GM18951 (cell line): ENCODE measurements around the gene CRB2.

Experiments used
- POLR2A ChIP-seq: IDR thresholded peaks from 4 replicates; pipeline ENCODE4 v1.6.1; 2011; ENCODE audit warnings: mild to moderate bottlenecking; ENCODE audit not compliant: insufficient read length, insufficient read depth; ENCODE audit errors: extremely low read depth
- in situ Hi-C: fragments of 300-500 bp; cut with MboI; formaldehyde crosslinking; loops from one replicate; pipeline ENCODE4 v1.12.0; 2022; ENCODE audit warnings: low sequenced_read_pairs, mixed read lengths, inconsistent platforms; ENCODE audit not compliant: unreplicated experiment

The CRB2 gene

GRCh38 chr9:123376218-123377071 lies 20.4 kb downstream of the CRB2 start:
- no peak for TF ChIP-seq POLR2A
- in situ Hi-C loops: no loop called here

DNA sequence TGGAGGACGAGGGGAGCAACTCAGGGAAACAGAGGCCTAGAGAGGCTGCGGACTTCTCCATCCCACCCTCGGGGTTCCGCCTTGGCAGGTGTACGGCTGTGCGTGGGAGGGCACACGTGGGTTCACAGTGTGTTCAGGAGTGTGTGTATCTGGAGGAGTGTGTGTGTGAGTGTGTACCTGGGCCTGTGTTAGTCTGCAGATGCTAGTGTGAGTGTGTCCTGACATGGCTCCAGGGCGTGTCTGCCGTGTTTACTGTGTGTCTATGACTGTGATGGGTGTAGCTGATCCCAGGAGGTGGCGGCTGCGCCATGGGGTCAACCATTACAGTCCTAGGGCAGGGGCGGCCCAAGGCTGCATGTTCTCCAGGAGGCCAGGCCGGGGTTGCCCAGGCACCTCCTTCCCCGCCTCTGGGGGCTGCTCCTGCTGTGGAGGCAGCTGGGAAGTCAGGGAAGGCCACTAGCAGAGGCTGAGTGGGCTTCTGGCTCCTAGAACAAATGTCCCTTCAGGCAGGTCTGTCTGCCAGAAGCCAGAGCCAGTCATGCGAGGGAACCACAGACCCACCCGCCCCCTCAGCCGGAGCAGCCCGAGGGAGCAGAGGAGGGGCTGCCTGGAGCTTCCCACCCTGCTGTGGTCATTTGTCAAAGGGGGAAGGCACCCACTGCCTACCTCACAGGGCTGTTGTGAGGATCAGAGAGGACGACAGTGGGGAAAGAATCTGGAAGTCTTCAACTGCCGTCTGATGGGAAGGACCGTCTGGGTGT lies 21.4 kb downstream of the CRB2 start:
- in situ Hi-C loops: no loop called here
- TF ChIP-seq POLR2A: no peak

GRCh38 chr9:123378025-123378424 lies 22.0 kb downstream of the CRB2 start:
- in situ Hi-C loops: no loop called here
- TF ChIP-seq POLR2A: no peak

DNA sequence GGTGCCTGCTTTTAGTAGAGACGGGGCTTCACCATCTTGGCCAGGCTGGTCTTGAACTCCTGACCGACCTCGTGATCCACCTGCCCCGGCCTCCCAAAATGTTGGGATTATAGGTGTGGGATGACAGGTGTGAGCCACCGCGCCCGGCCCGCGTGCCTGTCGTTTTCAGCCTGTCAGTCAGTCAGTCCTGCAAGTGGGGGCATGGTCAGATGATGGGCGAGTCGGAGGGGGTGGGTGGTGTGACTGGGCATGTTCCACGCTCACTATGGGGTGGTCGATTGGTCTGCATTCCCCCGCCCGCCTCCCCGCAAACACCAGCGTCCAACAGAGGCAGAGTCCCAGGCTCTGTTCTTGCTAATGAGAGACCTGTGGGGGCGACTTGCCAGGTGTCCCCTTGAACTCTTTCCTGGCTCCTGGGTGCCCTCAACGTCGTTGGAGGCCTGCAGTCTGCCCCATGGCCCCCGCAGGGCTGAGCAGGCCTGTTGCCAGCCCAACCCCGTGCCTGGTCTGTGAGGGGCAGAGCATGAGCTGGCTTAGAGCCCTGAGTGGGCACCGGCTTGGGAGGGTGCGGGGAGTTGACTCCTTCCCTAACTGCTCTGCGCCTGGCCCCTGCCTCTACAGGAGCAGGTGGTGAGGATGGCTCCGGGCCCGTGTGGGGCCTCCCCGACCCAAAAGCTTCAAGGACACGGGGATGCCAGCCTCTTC lies 23.1 kb downstream of the CRB2 start:
- no peak for TF ChIP-seq POLR2A
- in situ Hi-C loops: no loop called here

DNA sequence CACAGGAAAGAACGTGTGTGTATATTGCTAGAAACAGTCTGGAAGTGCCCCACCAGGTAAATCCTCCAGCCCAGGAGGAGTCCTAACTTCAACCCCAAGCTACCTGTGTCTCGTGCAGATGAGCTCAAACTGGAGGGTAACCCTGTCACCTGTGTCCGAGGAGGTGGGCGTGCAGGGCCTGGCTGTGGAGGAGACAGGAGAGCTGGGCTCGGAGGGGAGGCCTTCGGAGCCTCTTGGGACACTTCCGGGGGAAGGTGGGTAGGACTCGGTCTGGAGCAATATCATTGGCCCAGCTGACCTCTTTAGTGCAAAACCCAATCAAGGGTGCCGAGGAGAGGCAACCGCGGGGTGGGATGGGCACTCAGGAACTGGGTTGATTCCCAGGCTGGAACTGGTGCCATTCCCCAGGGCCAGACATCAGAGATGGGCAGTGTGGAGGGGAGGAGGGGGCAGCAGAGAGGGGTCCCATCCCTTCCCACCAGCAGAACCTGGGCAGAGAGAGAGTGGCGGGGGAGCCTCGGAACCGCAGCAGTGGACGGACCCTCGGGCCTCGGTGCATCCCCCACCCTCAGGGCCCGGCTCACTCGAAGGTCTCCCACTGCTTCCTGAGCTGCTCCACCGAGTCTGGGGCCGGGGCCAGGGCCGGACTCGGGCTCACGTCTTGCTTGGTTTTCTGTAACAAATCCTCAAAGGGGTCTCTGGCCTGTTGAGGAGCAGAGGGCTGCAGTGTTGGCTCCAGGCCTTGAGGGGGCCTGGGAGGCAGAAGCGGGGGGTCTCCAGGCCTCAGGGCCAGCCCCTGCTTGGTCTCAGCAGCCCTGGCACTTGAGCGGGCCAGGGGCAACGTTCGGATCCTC lies 25.1 kb downstream of the CRB2 start:
- TF ChIP-seq POLR2A: no peak
- in situ Hi-C loops: no loop called here

DNA sequence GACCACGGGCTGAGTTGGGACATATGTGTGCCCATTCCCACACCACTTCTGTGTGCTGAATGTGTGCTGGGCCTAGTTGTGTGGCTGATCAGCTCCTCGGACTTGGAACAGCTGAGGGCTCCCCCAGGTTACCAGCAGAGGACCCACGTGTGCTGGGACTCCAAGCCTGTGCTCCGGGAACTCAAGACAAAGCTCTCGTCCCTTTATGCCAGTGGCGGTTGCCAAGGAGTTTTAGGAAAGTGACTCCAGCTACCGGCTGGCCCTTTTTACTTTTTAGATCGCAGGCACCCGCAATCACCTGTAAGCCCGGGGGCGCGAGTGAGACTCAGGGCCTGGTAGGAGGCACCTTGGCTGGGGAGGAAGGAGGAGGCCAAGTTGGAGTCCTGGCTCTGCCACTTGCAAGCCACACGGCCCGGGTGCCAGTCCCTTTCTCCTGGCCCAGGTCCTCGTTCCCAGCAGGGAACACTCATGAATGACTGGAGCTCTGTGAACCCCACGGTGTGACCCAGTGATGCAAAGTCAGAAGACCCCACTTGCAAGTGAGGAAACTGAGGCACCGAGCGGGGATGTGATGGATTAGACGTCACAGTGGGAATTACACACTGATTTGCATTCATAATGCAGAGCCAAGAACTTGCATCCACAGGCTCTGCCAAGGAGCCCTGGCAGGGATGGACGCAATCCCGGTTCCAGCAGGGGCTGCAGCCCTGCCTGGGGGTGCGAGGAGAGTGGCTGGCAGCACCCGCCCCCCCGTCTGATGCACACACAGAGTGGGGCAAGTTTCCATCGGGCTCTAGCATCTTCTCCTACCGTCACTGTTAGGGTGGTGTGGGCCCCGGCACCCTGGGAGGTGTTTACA lies 26.9 kb downstream of the CRB2 start:
- in situ Hi-C loops: no loop called here
- TF ChIP-seq POLR2A: no peak

DNA sequence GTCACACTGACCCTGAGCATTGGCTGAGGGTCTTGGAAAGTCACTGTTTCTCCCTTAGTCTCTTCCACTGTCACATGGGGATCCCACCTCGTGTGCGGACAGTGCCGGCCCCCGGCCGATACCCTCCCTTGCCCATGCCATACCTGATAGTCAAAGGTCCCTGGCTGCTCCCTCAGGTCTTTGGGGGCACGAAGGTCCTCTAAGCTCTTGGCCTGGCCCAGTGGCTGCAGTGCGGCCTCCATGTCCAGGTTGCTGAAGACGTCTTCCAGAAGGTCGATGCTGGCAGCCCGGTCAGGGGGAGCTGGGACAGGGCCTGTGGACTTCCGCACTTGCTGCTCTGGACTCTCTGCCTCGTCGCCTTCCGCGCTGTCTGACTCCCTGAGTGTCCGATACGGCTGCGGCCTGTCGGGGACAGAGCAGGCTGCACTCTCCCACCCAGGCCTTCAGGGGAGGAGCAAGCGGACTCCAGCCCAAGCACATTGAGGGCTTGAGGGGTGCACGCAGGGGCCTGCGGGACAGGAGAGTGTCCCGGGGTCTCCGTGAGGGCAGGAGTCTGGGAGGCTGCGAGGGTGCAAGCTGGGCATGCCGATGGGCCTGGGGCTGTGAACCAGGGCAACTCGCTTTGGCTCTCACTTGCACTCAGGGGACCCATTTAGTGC lies 27.6 kb downstream of the CRB2 start:
- in situ Hi-C loops: no loop called here

GRCh38 chr9:123387686-123388085 lies 31.7 kb downstream of the CRB2 start:
- TF ChIP-seq POLR2A: no peak
- in situ Hi-C loops: no loop called here

More for the DNA sequence above, 27.6 kb downstream of the CRB2 start:
- no peak for TF ChIP-seq POLR2A

DNA sequence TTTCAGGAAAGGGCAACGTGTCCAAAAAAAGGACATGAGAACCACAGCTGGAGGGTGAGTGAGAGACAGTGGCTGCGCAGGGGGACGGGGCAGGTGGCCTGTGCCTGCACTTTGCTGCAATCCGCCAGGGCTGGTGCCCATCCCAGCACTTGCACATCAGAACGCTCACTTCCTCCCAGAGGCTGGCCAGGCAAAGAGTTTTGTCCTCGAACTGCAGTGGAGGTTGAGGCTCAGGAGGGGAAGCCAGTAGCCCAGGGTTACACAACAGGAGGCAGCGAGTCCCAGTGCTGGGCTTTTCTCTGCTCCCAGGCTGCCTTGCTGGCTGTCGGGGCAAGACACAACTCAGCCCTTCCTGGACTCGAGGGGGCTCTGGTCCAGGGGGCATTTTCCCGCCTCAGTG lies 33.1 kb downstream of the CRB2 start:
- in situ Hi-C loops: no loop called here
- TF ChIP-seq POLR2A: no peak

GRCh38 chr9:123389698-123390097 lies 33.7 kb downstream of the CRB2 start:
- no peak for TF ChIP-seq POLR2A
- in situ Hi-C loops: no loop called here

GRCh38 chr9:123390337-123391135 lies 34.5 kb downstream of the CRB2 start:
- no peak for TF ChIP-seq POLR2A
- in situ Hi-C loops: no loop called here

GRCh38 chr9:123391233-123391632 lies 35.2 kb downstream of the CRB2 start:
- no peak for TF ChIP-seq POLR2A
- in situ Hi-C loops: no loop called here
